ENCODE measurements around the gene ZNF214.
"Not testable (repeated sequence)": the region's sequence is repeated elsewhere in the genome, so short reads cannot be mapped to it uniquely, and the experiment has no call there.

The ZNF214 gene

GRCh38 chr11:6968816-6969215 is 51.3 kb downstream of the ZNF214 start:
- Histone ChIP-seq H3K4me1 (ENCODE audit: insufficient read depth, poor library complexity, severe bottlenecking) (no peaks in the 10 kb centered on the region), H3K36me3 (ENCODE audit: low read depth) (no peaks in the 10 kb centered on the region), H3K9me3 (ENCODE audit: severe bottlenecking) (no peaks in the 10 kb centered on the region), H3K4me3 (ENCODE audit: severe bottlenecking) (no peak overlapping the region), H3K27me3 (ENCODE audit: insufficient read depth, poor library complexity, severe bottlenecking) (no peaks in the 10 kb centered on the region), H3K27ac (ENCODE audit: poor library complexity, severe bottlenecking) (no peak overlapping the region)
- ATAC-seq (ENCODE audit: low read depth), result peak; percentile 45; the same call in 2 of the 3 replicates
- no peak for DNase-seq (ENCODE audit: low spot score)
- TF ChIP-seq, protein P1, sequence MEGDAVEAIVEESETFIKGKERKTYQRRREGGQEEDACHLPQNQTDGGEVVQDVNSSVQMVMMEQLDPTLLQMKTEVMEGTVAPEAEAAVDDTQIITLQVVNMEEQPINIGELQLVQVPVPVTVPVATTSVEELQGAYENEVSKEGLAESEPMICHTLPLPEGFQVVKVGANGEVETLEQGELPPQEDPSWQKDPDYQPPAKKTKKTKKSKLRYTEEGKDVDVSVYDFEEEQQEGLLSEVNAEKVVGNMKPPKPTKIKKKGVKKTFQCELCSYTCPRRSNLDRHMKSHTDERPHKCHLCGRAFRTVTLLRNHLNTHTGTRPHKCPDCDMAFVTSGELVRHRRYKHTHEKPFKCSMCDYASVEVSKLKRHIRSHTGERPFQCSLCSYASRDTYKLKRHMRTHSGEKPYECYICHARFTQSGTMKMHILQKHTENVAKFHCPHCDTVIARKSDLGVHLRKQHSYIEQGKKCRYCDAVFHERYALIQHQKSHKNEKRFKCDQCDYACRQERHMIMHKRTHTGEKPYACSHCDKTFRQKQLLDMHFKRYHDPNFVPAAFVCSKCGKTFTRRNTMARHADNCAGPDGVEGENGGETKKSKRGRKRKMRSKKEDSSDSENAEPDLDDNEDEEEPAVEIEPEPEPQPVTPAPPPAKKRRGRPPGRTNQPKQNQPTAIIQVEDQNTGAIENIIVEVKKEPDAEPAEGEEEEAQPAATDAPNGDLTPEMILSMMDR (IDR thresholded peaks at IDR 0.05; ENCODE audit: poor library complexity, severe bottlenecking), result no peak

DNA sequence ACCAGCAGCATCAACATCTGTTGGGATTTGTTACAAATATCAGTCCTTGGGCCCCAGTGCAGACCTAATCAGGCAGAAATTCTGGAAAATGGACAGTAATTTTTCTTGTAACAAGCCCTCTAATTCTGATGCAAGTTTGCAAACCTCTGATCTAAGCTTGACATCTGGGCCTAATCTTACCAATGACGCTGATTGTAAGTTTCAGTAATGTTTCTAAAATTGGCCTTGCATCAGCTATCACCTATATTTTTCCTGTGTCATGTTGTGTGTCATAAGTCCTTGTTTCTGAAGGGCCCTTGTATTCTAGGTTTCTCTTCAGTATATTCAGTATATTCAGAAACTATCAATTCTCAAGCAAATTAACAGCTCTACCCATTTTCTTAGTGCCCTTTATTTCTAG is 57.5 kb downstream of the ZNF214 start:
- Histone ChIP-seq H3K27ac (ENCODE audit: poor library complexity, severe bottlenecking) (no peak overlapping the region), H3K4me1 (ENCODE audit: insufficient read depth, poor library complexity, severe bottlenecking) (no peaks in the 10 kb centered on the region), H3K36me3 (ENCODE audit: low read depth) (no peaks in the 10 kb centered on the region), H3K4me3 (ENCODE audit: severe bottlenecking) (no peak overlapping the region), H3K9me3 (ENCODE audit: severe bottlenecking) (no peaks in the 10 kb centered on the region), H3K27me3 (ENCODE audit: insufficient read depth, poor library complexity, severe bottlenecking) (no peaks in the 10 kb centered on the region)
- TF ChIP-seq, protein P1 (IDR thresholded peaks at IDR 0.05; ENCODE audit: poor library complexity, severe bottlenecking), result no peak
- no peak for ATAC-seq (ENCODE audit: low read depth)
- DNase-seq (ENCODE audit: low spot score), result no peak

- ATAC-seq (ENCODE audit: low read depth), result no peak
- Histone ChIP-seq H3K9me3 (ENCODE audit: severe bottlenecking) (no peaks in the 10 kb centered on the region), H3K4me3 (ENCODE audit: severe bottlenecking) (no peak overlapping the region), H3K27me3 (ENCODE audit: insufficient read depth, poor library complexity, severe bottlenecking) (no peaks in the 10 kb centered on the region), H3K36me3 (ENCODE audit: low read depth) (0 out of 2 replicates have a peak, but pooled peaks cover 1% of the 10 kb centered on the region), H3K4me1 (ENCODE audit: insufficient read depth, poor library complexity, severe bottlenecking) (no peaks in the 10 kb centered on the region), H3K27ac (ENCODE audit: poor library complexity, severe bottlenecking) (no peak overlapping the region)
- DNase-seq (ENCODE audit: low spot score), result no peak
- TF ChIP-seq, protein P1 (IDR thresholded peaks at IDR 0.05; ENCODE audit: poor library complexity, severe bottlenecking), result no peak
Measured at GRCh38 chr11:6962141-6962540, 58.0 kb downstream of the ZNF214 start.

- not testable (repeated sequence) for DNase-seq (ENCODE audit: low spot score); H3K4me3 ChIP-seq (ENCODE audit: severe bottlenecking); H3K4me1 ChIP-seq (ENCODE audit: insufficient read depth, poor library complexity, severe bottlenecking); H3K9me3 ChIP-seq (ENCODE audit: severe bottlenecking); H3K27ac ChIP-seq (ENCODE audit: poor library complexity, severe bottlenecking); ATAC-seq (ENCODE audit: low read depth); H3K27me3 ChIP-seq (ENCODE audit: insufficient read depth, poor library complexity, severe bottlenecking)
- peaks cover 14% of the 10 kb centered on the region; the same call in 1 of the 2 replicates for H3K36me3 ChIP-seq (ENCODE audit: low read depth)
Measured at GRCh38 chr11:6954248-6954647, 65.9 kb downstream of the ZNF214 start.
